HUES48 (cell line): Measurements from ENCODE around the gene P2RY4.
"Not testable (repeated sequence)": the region's sequence is repeated elsewhere in the genome, so short reads cannot be mapped to it uniquely, and the experiment has no call there.

ENCODE experiments used
- H3K27ac ChIP-seq: one replicate; pipeline ENCODE4 v1.7.0; 2013; ENCODE audit warnings: low read depth, low read length, inconsistent platforms
- H3K27me3 ChIP-seq: 2 replicates; pipeline ENCODE4 v1.6.1; 2013; ENCODE audit warnings: mild to moderate bottlenecking, low read length; ENCODE audit not compliant: control insufficient read depth, insufficient read depth
- H3K36me3 ChIP-seq: 2 replicates; pipeline ENCODE4 v1.6.1; 2013; ENCODE audit warnings: low read length; ENCODE audit not compliant: control insufficient read depth, insufficient read depth
- H3K4me1 ChIP-seq: 2 replicates; pipeline ENCODE4 v1.6.1; 2013; ENCODE audit warnings: mild to moderate bottlenecking, low read length; ENCODE audit not compliant: control insufficient read depth, insufficient read depth
- H3K4me3 ChIP-seq: 2 replicates; pipeline ENCODE4 v1.5.1; 2013; ENCODE audit warnings: mild to moderate bottlenecking, low read depth, low read length
- H3K9ac ChIP-seq: 2 replicates; pipeline ENCODE4 v1.6.1; 2013; ENCODE audit warnings: mild to moderate bottlenecking, low read depth, low read length, moderate library complexity
- H3K9me3 ChIP-seq: 2 replicates; pipeline ENCODE4 v1.6.1; 2013; ENCODE audit warnings: low read length; ENCODE audit not compliant: control insufficient read depth, insufficient read depth

P2RY4 gene

DNA sequence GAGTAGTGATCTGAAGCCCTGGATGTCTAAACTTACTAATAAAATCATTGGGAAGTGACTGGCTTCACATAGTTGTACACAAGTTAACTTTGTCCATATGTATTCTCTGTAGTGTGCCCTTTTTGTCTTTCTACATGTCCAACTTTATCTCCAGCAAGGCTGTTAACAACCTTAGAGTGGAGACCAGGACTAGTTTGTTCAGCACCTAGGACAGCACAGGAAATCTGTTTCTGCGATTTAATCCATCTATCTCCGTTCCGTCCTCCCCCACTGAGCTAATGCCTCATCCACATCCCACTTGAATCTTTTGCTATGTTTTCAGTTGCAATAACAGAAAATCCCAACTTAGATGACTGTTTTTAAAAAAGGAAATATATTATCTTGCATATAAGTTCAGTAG, 4.8 kb upstream of the P2RY4 start:
- no peaks in the 10 kb centered on the region for H3K4me1 ChIP-seq
- H3K9ac ChIP-seq = no peak overlapping the region
- no peaks in the 10 kb centered on the region for H3K36me3 ChIP-seq
- H3K4me3 ChIP-seq = no peak overlapping the region
- no peaks in the 10 kb centered on the region for H3K27me3 ChIP-seq
- H3K9me3 ChIP-seq = peaks cover 44% of the 10 kb centered on the region
- no peak overlapping the region for H3K27ac ChIP-seq

DNA sequence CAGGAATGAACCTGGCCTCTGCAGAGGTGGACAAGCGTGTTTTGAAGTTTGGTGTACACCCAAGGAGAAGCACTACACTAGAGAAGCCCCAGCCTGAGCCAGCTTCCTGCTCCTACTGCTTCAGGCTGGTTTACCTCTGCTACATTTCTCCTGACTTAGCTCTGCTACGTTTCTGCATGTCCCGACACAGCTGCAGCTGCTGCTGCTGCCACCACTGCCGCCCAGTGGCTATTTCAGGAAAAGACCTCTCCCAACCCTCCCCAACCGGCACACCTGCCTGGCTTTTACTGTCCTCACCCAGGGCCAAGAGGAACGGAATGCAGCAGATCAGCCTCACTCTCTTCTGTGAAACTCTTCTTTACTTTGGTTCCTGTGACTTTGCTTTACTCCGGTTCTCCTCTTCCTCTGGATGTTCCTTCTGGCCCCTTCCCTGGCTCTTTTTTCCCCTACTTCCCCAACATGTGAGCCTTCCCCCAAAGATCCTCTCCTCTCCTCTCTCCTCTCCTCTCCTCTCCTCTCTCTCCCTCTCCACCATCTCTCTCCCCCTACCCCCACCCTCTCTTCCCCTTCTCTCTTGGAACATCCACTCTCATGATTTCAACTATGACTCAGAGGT, 3.1 kb upstream of the P2RY4 start:
- Histone ChIP-seq H3K4me1 (no peaks in the 10 kb centered on the region), H3K36me3 (no peaks in the 10 kb centered on the region), H3K9me3 (peaks cover 44% of the 10 kb centered on the region), H3K27me3 (no peaks in the 10 kb centered on the region), H3K9ac (no peak overlapping the region), H3K4me3 (no peak overlapping the region), H3K27ac (no peak overlapping the region)

GRCh38 chrX:70257423-70258288, 2.3 kb downstream of the P2RY4 start:
- Histone ChIP-seq H3K4me3 (no peak overlapping the region), H3K9ac (no peak overlapping the region), H3K9me3 (peaks cover 41% of the 10 kb centered on the region), H3K27ac (no peak overlapping the region), H3K36me3 (no peaks in the 10 kb centered on the region), H3K4me1 (no peaks in the 10 kb centered on the region), H3K27me3 (no peaks in the 10 kb centered on the region)

- Histone ChIP-seq H3K4me1 (no peaks in the 10 kb centered on the region), H3K27me3 (no peaks in the 10 kb centered on the region), H3K36me3 (no peaks in the 10 kb centered on the region), H3K27ac (no peak overlapping the region), H3K4me3 (no peak overlapping the region), H3K9me3 (peaks cover 37% of the 10 kb centered on the region), H3K9ac (no peak overlapping the region)
Measured at GRCh38 chrX:70255452-70255851, 4.6 kb downstream of the P2RY4 start.

DNA sequence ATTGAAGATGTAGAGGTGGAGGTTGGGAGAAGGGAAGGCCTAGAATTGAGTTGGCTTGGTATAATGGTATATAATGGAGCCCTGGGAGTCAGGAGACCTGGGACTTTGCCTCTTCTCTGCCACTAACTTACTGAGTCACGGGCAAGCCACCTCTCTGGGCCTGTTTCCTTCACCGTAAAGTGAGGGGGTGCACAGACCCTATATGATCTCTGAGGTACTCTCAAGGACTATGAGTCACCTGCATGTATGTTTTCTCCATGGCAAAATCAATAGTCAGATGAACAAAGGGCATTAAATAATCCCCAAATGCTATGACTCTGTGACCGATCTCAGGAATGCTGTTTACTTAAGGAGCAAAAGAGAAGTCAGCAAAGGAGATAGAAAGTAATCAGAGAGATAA, 5.1 kb downstream of the P2RY4 start:
- Histone ChIP-seq H3K4me1 (no peaks in the 10 kb centered on the region), H3K9me3 (peaks cover 34% of the 10 kb centered on the region), H3K27ac (no peak overlapping the region), H3K9ac (no peak overlapping the region), H3K36me3 (no peaks in the 10 kb centered on the region), H3K4me3 (no peak overlapping the region), H3K27me3 (no peaks in the 10 kb centered on the region)

DNA sequence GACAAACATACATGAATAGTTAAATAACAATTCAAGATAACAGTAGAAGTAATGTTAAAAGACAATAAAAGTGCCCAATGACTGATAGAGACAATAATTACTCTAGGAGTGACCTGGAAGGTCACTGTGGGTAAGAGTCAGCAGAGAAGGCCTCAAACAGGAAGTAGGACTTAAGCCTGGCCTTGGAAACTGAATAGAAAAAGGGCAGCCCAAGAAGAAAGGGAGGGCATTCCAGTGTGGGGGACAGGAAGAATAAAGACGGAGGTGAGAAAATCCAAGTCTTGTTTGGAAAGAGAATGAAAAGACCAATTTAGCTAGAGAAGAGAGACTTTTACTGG, 6.0 kb downstream of the P2RY4 start:
- Histone ChIP-seq H3K4me1 (no peaks in the 10 kb centered on the region), H3K9ac (no peak overlapping the region), H3K4me3 (no peak overlapping the region), H3K9me3 (peaks cover 29% of the 10 kb centered on the region), H3K36me3 (no peaks in the 10 kb centered on the region), H3K27me3 (no peaks in the 10 kb centered on the region), H3K27ac (no peak overlapping the region)

DNA sequence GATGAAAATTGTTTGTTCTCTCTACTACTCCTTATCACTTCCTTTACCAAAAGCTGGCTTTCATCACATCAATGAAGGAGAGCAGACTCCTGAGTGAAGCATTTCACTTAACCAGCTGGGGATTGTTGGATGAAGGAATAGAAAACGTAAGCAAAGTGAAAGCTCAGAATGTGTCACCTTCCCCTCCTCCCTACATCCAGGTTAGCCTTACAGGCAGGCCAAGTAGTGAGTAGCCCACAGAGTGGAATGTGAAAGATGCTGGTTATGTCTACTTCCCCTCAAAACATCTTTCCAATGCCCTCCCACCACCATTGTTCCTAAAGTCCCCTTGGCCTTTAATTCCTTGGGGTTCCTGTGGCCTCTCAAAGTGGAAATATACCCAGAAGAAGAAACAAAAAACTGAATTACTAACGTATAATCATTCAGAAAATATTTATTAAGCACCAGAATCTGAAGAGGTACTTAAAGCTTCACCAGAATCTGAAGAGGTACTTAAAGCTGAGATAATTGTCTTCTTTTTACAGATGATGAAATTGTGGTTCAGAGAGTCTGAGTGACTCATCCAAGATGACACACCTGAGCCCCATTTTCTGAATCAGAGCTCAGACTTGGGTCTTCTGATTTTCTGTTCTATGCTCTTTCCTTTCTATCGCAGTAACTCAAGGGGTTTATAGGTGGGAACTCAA, 6.5 kb downstream of the P2RY4 start:
- Histone ChIP-seq H3K36me3 (no peaks in the 10 kb centered on the region), H3K9ac (no peak overlapping the region), H3K9me3 (peaks cover 24% of the 10 kb centered on the region), H3K27ac (no peak overlapping the region), H3K27me3 (no peaks in the 10 kb centered on the region), H3K4me1 (no peaks in the 10 kb centered on the region), H3K4me3 (no peak overlapping the region)

GRCh38 chrX:70252491-70252890, 7.5 kb downstream of the P2RY4 start:
- Histone ChIP-seq H3K9me3 (peaks cover 18% of the 10 kb centered on the region), H3K27ac (no peak overlapping the region), H3K27me3 (no peaks in the 10 kb centered on the region), H3K9ac (no peak overlapping the region), H3K4me1 (no peaks in the 10 kb centered on the region), H3K4me3 (no peak overlapping the region), H3K36me3 (no peaks in the 10 kb centered on the region)

DNA sequence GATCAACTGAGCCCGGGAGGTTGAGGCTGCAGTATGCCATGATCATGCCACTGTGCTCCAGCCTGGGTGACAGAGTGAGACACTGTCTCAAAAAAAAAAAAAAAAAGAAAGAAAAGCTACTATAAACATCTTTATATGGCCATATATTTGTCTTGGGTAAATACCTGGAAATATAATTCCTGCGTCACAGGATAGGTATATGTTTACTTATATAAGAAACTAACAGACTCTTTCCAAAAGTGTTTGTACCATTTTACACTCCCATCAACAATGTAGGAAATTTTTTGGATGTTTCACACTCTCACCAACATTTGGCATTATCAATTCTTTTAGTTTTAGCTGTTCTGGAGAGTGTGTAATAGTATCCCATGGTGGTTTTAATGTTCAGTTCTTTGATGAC, 12.8 kb downstream of the P2RY4 start:
- Histone ChIP-seq H3K9me3 (peaks cover 15% of the 10 kb centered on the region), H3K9ac (no peak overlapping the region), H3K4me1 (peaks cover 4% of the 10 kb centered on the region), H3K36me3 (no peaks in the 10 kb centered on the region), H3K4me3 (no peak overlapping the region), H3K27me3 (no peaks in the 10 kb centered on the region), H3K27ac (no peak overlapping the region)

- no peaks in the 10 kb centered on the region for H3K27me3 ChIP-seq
- H3K4me3 ChIP-seq = no peak overlapping the region
- H3K36me3 ChIP-seq = no peaks in the 10 kb centered on the region
- no peak overlapping the region for H3K27ac ChIP-seq
- no peak overlapping the region for H3K9ac ChIP-seq
- H3K9me3 ChIP-seq = peaks cover 19% of the 10 kb centered on the region
- H3K4me1 ChIP-seq = peaks cover 4% of the 10 kb centered on the region
Measured at GRCh38 chrX:70244881-70245280, 15.1 kb downstream of the P2RY4 start.

- H3K27ac ChIP-seq, H3K36me3 ChIP-seq, H3K9ac ChIP-seq, H3K4me1 ChIP-seq, H3K4me3 ChIP-seq, H3K27me3 ChIP-seq: not testable (repeated sequence)
- peaks cover 21% of the 10 kb centered on the region for H3K9me3 ChIP-seq
Measured at GRCh38 chrX:70243601-70244000, 16.4 kb downstream of the P2RY4 start.
